HG03432 (cell line): Measurements from ENCODE around the gene LCLAT1.
"Not testable (repeated sequence)": the region's sequence is repeated elsewhere in the genome, so short reads cannot be mapped to it uniquely, and the experiment has no call there.

Experiments
- ATAC-seq: cut with Tn5 transposase; IDR thresholded peaks from one replicate; pipeline ENCODE4 v1.9.1; 2021; ENCODE audit warnings: mild to moderate bottlenecking, moderate library complexity; ENCODE audit not compliant: unreplicated experiment

The LCLAT1 gene

GRCh38 chr2:30453498-30453897 lies 6.5 kb downstream of the LCLAT1 start:
- ATAC-seq: no peak

GRCh38 chr2:30454571-30454970 lies 7.5 kb downstream of the LCLAT1 start:
- no peak for ATAC-seq

GRCh38 chr2:30455114-30455738 lies 8.2 kb downstream of the LCLAT1 start:
- ATAC-seq: no peak

- no peak for ATAC-seq
Observed at GRCh38 chr2:30456106-30456505, 9.1 kb downstream of the LCLAT1 start.

GRCh38 chr2:30456579-30456978 lies 9.5 kb downstream of the LCLAT1 start:
- ATAC-seq: no peak

GRCh38 chr2:30457296-30457695 lies 10.2 kb downstream of the LCLAT1 start:
- no peak for ATAC-seq

- ATAC-seq: no peak
Observed at GRCh38 chr2:30459140-30459539, 12.1 kb downstream of the LCLAT1 start.

GRCh38 chr2:30462131-30462857 lies 15.2 kb downstream of the LCLAT1 start:
- no peak for ATAC-seq

- ATAC-seq: no peak
Observed at GRCh38 chr2:30463535-30463934, 16.5 kb downstream of the LCLAT1 start.

GRCh38 chr2:30464544-30465170 lies 17.6 kb downstream of the LCLAT1 start:
- no peak for ATAC-seq

GRCh38 chr2:30465171-30465545 lies 18.1 kb downstream of the LCLAT1 start:
- no peak for ATAC-seq

GRCh38 chr2:30466216-30466615 lies 19.2 kb downstream of the LCLAT1 start:
- ATAC-seq: no peak

GRCh38 chr2:30467062-30467826 lies 20.2 kb downstream of the LCLAT1 start:
- not testable (repeated sequence) for ATAC-seq

GRCh38 chr2:30470426-30470825 lies 23.4 kb downstream of the LCLAT1 start:
- ATAC-seq: no peak

- ATAC-seq: no peak
Observed at GRCh38 chr2:30472326-30472725, 25.3 kb downstream of the LCLAT1 start.

GRCh38 chr2:30475542-30475941 lies 28.5 kb downstream of the LCLAT1 start:
- no peak for ATAC-seq

- no peak for ATAC-seq
Observed at GRCh38 chr2:30476636-30477035, 29.6 kb downstream of the LCLAT1 start.

GRCh38 chr2:30480703-30481322 lies 33.8 kb downstream of the LCLAT1 start:
- ATAC-seq: no peak

GRCh38 chr2:30481323-30481800 lies 34.3 kb downstream of the LCLAT1 start:
- ATAC-seq: no peak

- no peak for ATAC-seq
Observed at GRCh38 chr2:30482011-30482410, 35.0 kb downstream of the LCLAT1 start.

GRCh38 chr2:30484145-30484544 lies 37.1 kb downstream of the LCLAT1 start:
- no peak for ATAC-seq
